HepG2 (cell line): ENCODE measurements around the gene RAB3C. TPM values are rescaled to one million over a fixed set of nuclear protein-coding genes. Genes with fewer than 3 reads are reported as not detected.

Source experiments
- MXI1 ChIP-seq: IDR thresholded peaks from 3 replicates; pipeline ENCODE4 v1.6.1; 2012; ENCODE audit warnings: low read depth, low read length, inconsistent platforms, borderline replicate concordance
- RFX3 ChIP-seq: IDR thresholded peaks from 2 replicates; pipeline ENCODE4 v1.6.1; 2016; ENCODE audit warnings: missing biosample characterization, missing genetic modification reagents
- SMAD3 ChIP-seq: sonication (generic); formaldehyde crosslinking; IDR thresholded peaks from 2 replicates; pipeline ENCODE4 v1.4.0; 2020; ENCODE audit warnings: missing genetic modification reagents
- SMAD9 ChIP-seq: sonication (generic); formaldehyde crosslinking; IDR thresholded peaks from 2 replicates; pipeline ENCODE4 v1.5.1; 2020; ENCODE audit warnings: mild to moderate bottlenecking, missing genetic modification reagents
- ZNF652 ChIP-seq: IDR thresholded peaks from 2 replicates; pipeline ENCODE4 v1.6.1; 2016; ENCODE audit warnings: low read depth, borderline replicate concordance
- polyA plus RNA-seq, 8 experiments: library from polyadenylated mRNA; depleted of rRNA in 3 of 8; stranded (reverse) in 7 of 8; unstranded in 1 of 8; fragments of >200 nt; fragmentation: Illumina TruSeq in 4 of 8; extraction: Trizol in 4 of 8; gene quantifications; 2 replicates each; pipeline versions ENCODE4 v1.2.1 to v1.2.3, GENCODE V29; 2011 to 2016; ENCODE audit warnings: low read depth in 4 of 8, missing spikeins in 1 of 8, mixed read lengths in 1 of 8; ENCODE audit not compliant: insufficient read depth in 1 of 8
- total RNA-seq, 5 experiments: library from RNA; depleted of rRNA; stranded (reverse); fragments of >200 nt; fragmentation: Illumina TruSeq; extraction: Trizol; gene quantifications; 2 replicates each; pipeline ENCODE4 v1.2.3, GENCODE V29; 2016; ENCODE audit warnings: low read depth in 1 of 5
- TF ChIP-seq, protein P1 (sequence below): sonication (generic); formaldehyde crosslinking; IDR thresholded peaks from 2 replicates; pipeline ENCODE4 v1.5.1; 2020; ENCODE audit warnings: mild to moderate bottlenecking, missing genetic modification reagents
- TF ChIP-seq, protein P2 (sequence below), 2 experiments: fragments of 450-650 bp in 1 of 2; sonication (generic) in 1 of 2; formaldehyde crosslinking; IDR thresholded peaks; 2 replicates each; pipeline versions ENCODE4 v1.5.0 to v1.8.0; 2020 to 2022; ENCODE audit warnings: mild to moderate bottlenecking in 1 of 2, missing genetic modification reagents in 1 of 2
- TF ChIP-seq, protein P3 (sequence below), 2 experiments: fragments of 450-650 bp in 1 of 2; sonication (generic) in 1 of 2; formaldehyde crosslinking in 1 of 2; IDR thresholded peaks; 2 replicates each; pipeline versions ENCODE4 v1.6.1 to v1.8.0; 2016 to 2022; ENCODE audit warnings: antibody characterized with exemption in 1 of 2, mild to moderate bottlenecking in 1 of 2, missing genetic modification reagents in 1 of 2

Gene RAB3C
- total and polyA plus RNA-seq, 2 of the 13 experiments (the other 11 are each of a cell fraction or from before 2014, with no cell fraction given), result not detected

DNA sequence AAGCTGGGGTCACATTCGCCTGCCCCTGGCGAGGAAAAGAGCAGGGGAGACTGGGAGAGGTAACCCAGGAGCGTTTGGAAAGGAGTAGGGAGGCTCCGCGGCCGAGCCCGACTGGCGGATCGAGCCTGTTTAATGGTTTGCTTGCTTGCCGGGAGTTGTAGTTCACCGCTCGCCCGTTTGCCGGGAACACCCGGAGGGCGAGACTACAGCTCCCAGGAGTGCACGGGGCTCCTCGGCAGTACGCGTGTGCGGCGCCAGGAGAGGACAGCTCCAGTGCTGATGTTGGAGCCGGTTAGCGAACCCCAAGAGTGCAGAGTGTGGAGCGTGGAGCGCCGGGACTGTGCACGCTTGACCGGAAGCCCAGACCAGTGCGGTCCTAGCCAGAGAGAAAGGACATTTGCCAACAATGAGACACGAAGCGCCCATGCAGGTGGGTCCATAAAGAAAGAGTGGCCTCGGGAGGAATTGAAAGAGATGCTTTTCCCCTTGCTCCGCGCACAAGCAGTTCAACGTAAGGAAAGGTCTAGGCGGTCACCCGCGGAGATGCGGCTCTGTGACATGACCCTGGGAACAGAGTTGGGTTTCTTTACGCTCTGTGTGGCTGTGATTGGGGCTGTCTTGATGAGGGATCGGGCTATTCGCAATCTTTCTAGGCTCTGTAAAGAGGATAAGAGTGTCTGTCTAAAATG, at the start of gene RAB3C (continued):
- TF ChIP-seq, protein P1, sequence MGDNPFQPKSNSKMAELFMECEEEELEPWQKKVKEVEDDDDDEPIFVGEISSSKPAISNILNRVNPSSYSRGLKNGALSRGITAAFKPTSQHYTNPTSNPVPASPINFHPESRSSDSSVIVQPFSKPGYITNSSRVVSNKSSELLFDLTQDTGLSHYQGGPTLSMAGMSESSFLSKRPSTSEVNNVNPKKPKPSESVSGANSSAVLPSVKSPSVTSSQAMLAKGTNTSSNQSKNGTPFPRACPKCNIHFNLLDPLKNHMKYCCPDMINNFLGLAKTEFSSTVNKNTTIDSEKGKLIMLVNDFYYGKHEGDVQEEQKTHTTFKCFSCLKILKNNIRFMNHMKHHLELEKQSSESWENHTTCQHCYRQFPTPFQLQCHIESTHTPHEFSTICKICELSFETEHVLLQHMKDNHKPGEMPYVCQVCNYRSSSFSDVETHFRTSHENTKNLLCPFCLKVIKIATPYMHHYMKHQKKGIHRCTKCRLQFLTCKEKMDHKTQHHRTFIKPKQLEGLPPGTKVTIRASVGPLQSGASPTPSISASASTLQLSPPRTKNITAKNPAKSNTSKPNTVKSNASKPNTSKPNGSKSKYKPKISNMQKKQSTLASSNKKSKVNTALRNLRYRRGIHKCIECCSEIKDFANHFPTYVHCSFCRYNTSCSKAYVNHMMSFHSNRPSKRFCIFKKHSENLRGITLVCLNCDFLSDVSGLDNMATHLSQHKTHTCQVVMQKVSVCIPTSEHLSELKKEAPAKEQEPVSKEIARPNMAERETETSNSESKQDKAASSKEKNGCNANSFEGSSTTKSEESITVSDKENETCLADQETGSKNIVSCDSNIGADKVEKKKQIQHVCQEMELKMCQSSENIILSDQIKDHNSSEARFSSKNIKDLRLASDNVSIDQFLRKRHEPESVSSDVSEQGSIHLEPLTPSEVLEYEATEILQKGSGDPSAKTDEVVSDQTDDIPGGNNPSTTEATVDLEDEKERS (CRISPR knock-in tag), result 0 out of 2 replicates have a peak, but pooled peaks have one; percentile 26
- TF ChIP-seq, protein P2, sequence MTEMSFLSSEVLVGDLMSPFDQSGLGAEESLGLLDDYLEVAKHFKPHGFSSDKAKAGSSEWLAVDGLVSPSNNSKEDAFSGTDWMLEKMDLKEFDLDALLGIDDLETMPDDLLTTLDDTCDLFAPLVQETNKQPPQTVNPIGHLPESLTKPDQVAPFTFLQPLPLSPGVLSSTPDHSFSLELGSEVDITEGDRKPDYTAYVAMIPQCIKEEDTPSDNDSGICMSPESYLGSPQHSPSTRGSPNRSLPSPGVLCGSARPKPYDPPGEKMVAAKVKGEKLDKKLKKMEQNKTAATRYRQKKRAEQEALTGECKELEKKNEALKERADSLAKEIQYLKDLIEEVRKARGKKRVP (CRISPR knock-in tag; IDR thresholded peaks at IDR 0.05), result peak in 1 of 2 experiments; percentile 39; a peak in 1 of 4 replicates
- TF ChIP-seq MXI1 (0 out of 3 replicates have a peak, but pooled peaks have one; percentile 51), SMAD9 (CRISPR knock-in tag) (no peak), SMAD3 (peak; percentile 82; the same call in 1 of the 2 replicates), ZNF652 (CRISPR knock-in tag) (no peak), RFX3 (no peak)
- TF ChIP-seq, protein P3, sequence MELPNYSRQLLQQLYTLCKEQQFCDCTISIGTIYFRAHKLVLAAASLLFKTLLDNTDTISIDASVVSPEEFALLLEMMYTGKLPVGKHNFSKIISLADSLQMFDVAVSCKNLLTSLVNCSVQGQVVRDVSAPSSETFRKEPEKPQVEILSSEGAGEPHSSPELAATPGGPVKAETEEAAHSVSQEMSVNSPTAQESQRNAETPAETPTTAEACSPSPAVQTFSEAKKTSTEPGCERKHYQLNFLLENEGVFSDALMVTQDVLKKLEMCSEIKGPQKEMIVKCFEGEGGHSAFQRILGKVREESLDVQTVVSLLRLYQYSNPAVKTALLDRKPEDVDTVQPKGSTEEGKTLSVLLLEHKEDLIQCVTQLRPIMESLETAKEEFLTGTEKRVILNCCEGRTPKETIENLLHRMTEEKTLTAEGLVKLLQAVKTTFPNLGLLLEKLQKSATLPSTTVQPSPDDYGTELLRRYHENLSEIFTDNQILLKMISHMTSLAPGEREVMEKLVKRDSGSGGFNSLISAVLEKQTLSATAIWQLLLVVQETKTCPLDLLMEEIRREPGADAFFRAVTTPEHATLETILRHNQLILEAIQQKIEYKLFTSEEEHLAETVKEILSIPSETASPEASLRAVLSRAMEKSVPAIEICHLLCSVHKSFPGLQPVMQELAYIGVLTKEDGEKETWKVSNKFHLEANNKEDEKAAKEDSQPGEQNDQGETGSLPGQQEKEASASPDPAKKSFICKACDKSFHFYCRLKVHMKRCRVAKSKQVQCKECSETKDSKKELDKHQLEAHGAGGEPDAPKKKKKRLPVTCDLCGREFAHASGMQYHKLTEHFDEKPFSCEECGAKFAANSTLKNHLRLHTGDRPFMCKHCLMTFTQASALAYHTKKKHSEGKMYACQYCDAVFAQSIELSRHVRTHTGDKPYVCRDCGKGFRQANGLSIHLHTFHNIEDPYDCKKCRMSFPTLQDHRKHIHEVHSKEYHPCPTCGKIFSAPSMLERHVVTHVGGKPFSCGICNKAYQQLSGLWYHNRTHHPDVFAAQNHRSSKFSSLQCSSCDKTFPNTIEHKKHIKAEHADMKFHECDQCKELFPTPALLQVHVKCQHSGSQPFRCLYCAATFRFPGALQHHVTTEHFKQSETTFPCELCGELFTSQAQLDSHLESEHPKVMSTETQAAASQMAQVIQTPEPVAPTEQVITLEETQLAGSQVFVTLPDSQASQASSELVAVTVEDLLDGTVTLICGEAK (IDR thresholded peaks at IDR 0.05), result no peak
- TF ChIP-seq, protein P3 (CRISPR knock-in tag; IDR thresholded peaks at IDR 0.05), result peak; percentile 66
